HG02970 (cell line): ENCODE data around the gene OTOF.

ENCODE experiments used
- ATAC-seq: cut with Tn5 transposase; IDR thresholded peaks from one replicate; pipeline ENCODE4 v1.9.1; 2021; ENCODE audit warnings: mild to moderate bottlenecking, moderate library complexity, moderate number of reproducible peaks; ENCODE audit not compliant: unreplicated experiment, low FRiP score

The OTOF gene

GRCh38 chr2:26482211-26483026, 4.5 kb upstream of the OTOF start:
- no peak for ATAC-seq

GRCh38 chr2:26481706-26482105, 3.8 kb upstream of the OTOF start:
- ATAC-seq: no peak

GRCh38 chr2:26480566-26481423, 2.9 kb upstream of the OTOF start:
- no peak for ATAC-seq

GRCh38 chr2:26479789-26480565, 2.1 kb upstream of the OTOF start:
- ATAC-seq: no peak

GRCh38 chr2:26479131-26479788, 1.3 kb upstream of the OTOF start:
- ATAC-seq: no peak

GRCh38 chr2:26478366-26478765, 442 bp upstream of the OTOF start:
- no peak for ATAC-seq

GRCh38 chr2:26477126-26477910, 606 bp downstream of the OTOF start:
- no peak for ATAC-seq

GRCh38 chr2:26475832-26476501, 2.0 kb downstream of the OTOF start:
- no peak for ATAC-seq

GRCh38 chr2:26475037-26475436, 2.9 kb downstream of the OTOF start:
- no peak for ATAC-seq

- ATAC-seq: no peak
Measured at GRCh38 chr2:26474261-26474785, 3.6 kb downstream of the OTOF start.

- ATAC-seq: no peak
Measured at GRCh38 chr2:26473796-26474195, 4.1 kb downstream of the OTOF start.

- ATAC-seq: no peak
Measured at GRCh38 chr2:26472821-26473655, 4.9 kb downstream of the OTOF start.

- ATAC-seq: no peak
Measured at GRCh38 chr2:26471766-26472706, 5.9 kb downstream of the OTOF start.

- ATAC-seq: no peak
Measured at GRCh38 chr2:26471289-26471688, 6.6 kb downstream of the OTOF start.

- no peak for ATAC-seq
Measured at GRCh38 chr2:26470601-26471260, 7.2 kb downstream of the OTOF start.

GRCh38 chr2:26469955-26470354, 8.0 kb downstream of the OTOF start:
- no peak for ATAC-seq
